ENCODE results near the gene SOX12. TPM values are rescaled to one million over a fixed set of nuclear protein-coding genes. Genes with fewer than 3 reads are reported as not detected.

SOX12 gene
- total RNA-seq, 4 donors from 2014 or later: 1.1 to 4.1 (median 2.0) TPM

- no peak for TF ChIP-seq CTCF (IDR thresholded peaks at IDR 0.05; ENCODE audit: low read depth)
Measured at GRCh38 chr20:362271-363254, 37.2 kb downstream of the SOX12 start.

GRCh38 chr20:363319-364078 lies 38.1 kb downstream of the SOX12 start:
- no peak for TF ChIP-seq CTCF (IDR thresholded peaks at IDR 0.05; ENCODE audit: low read depth)

GRCh38 chr20:364905-365794 lies 39.8 kb downstream of the SOX12 start:
- TF ChIP-seq CTCF (IDR thresholded peaks at IDR 0.05; ENCODE audit: low read depth): no peak

GRCh38 chr20:366041-366718 lies 40.8 kb downstream of the SOX12 start:
- no peak for TF ChIP-seq CTCF (IDR thresholded peaks at IDR 0.05; ENCODE audit: low read depth)

GRCh38 chr20:366719-367485 lies 41.5 kb downstream of the SOX12 start:
- no peak for TF ChIP-seq CTCF (IDR thresholded peaks at IDR 0.05; ENCODE audit: low read depth)

- TF ChIP-seq CTCF (IDR thresholded peaks at IDR 0.05; ENCODE audit: low read depth): no peak
Measured at GRCh38 chr20:367486-367887, 42.1 kb downstream of the SOX12 start.
